Muscle of leg (tissue), 11 donors: ENCODE measurements around the gene PRMT1. TPM values are rescaled to one million over a fixed set of nuclear protein-coding genes. Genes with fewer than 3 reads are reported as not detected.

Source experiments
- DNase-seq: peaks from one replicate; pipeline ENCODE4 v3.0.0; 2013
- H3K27ac ChIP-seq: one replicate; pipeline ENCODE4 v1.5.1; 2013; ENCODE audit warnings: mild to moderate bottlenecking, low read length, control low read depth
- H3K27me3 ChIP-seq: one replicate; pipeline ENCODE4 v1.6.1; 2013; ENCODE audit warnings: low read length; ENCODE audit not compliant: control insufficient read depth, insufficient read depth
- H3K36me3 ChIP-seq: one replicate; pipeline ENCODE4 v1.6.1; 2013; ENCODE audit warnings: low read length; ENCODE audit not compliant: control insufficient read depth, insufficient read depth
- H3K4me1 ChIP-seq: one replicate; pipeline ENCODE4 v1.6.1; 2013; ENCODE audit warnings: low read length; ENCODE audit not compliant: control insufficient read depth, insufficient read depth
- H3K4me3 ChIP-seq: one replicate; pipeline ENCODE4 v1.5.1; 2013; ENCODE audit warnings: low read length, control low read depth
- H3K9me3 ChIP-seq: replicated peaks from 2 replicates; pipeline ENCODE4 v1.6.1; 2013; ENCODE audit warnings: low read depth, low read length; ENCODE audit not compliant: control insufficient read depth
- WGBS: methylation state at CpG from one replicate; pipeline ENCODE4 v1.1.5; 2013; ENCODE audit warnings: missing lambda C conversion rate; ENCODE audit not compliant: insufficient coverage; 5-methylcytosine and 5-hydroxymethylcytosine counted together
- polyA plus RNA-seq, 8 donors: library from polyadenylated mRNA; unstranded; fragments of 120-200 nt; gene quantifications; one replicate each; pipeline versions ENCODE4 v1.2.1 to v1.2.3, GENCODE V29; 2013; ENCODE audit warnings: inconsistent platforms in 1 of 8, low replicate concordance in 1 of 8; ENCODE audit not compliant: insufficient read length in 8 of 8, insufficient read depth in 1 of 8
- total RNA-seq: library from RNA; stranded (reverse); fragments of 120-200 nt; gene quantifications from one replicate; pipeline ENCODE4 v1.2.4, GENCODE V29; 2013

PRMT1 gene
- total and polyA plus RNA-seq, 9 donors = 186 to 229 (median 210) TPM

DNA sequence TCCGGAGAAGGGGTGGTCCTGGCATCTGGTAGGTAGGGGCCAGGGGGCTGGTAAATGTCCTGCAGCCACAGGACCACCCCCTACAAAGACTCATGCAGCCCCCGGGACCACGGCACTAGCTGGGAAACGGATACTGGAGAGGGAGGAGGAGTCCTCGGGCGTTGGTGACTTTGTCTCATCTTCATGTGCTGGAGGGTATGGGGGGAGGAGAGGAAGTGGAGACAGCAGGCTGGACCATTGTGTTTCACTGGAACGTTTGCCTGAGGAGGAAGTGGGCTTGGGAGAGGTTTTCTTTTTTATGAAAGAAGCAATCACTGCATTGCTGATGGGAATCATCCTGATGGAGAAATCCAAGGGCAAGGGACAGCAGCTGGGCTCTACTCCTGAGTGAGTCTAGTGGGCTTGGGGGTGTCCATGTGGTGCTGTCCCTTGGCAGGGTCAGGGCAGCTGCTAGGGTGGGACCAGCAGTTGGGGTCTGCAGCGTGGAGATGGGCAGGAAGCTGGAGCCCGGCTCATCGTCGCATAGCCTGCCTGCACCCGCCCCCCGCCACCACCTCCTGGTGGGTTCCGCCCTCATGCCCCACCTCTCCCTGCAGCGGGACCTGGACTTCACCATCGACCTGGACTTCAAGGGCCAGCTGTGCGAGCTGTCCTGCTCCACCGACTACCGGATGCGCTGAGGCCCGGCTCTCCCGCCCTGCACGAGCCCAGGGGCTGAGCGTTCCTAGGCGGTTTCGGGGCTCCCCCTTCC lies 10.7 kb downstream of the PRMT1 start:
- DNase-seq = peak; percentile 49
- H3K27me3 ChIP-seq = peaks cover 27% of the 10 kb centered on the region
- WGBS = 40% methylated on average over 13 of the region's 26 CpGs
- H3K4me3 ChIP-seq = no peak overlapping the region
- H3K27ac ChIP-seq = peak overlapping the region; percentile 84
- peaks cover 53% of the 10 kb centered on the region for H3K36me3 ChIP-seq
- H3K9me3 ChIP-seq = no peaks in the 10 kb centered on the region
- peaks cover 50% of the 10 kb centered on the region for H3K4me1 ChIP-seq

DNA sequence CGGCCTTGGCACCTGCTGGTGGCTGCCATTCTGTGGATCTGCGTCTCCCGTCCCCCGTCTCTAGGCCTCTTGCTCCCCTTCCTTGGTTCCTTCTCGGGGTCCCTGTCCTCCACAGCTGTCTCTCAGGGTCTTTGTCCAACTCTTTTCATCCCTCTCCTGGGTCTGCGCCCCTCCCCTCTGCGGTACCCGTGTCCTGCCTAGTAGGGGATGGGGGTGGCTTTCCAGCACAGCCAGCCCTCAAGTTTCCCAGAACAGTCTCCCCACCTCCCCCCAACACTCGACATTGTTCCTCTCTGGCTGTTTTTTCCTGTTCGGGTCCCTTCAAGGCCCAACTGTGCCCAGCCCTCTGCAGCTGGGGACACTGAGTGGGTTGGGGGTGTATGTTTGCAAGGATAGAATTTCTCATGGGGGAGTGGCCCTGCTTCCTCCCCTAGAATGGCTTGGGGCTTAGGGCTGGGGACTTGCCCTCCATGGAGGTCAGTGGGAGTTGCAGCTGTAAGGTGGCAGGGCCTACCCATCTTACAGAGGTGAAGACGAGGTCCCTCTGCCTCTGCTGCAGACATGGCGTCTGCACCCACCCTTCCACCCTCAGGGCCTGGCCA lies 11.6 kb downstream of the PRMT1 start:
- peaks cover 50% of the 10 kb centered on the region for H3K4me1 ChIP-seq
- 65% methylated on average over 6 of the region's 12 CpGs for WGBS
- DNase-seq = no peak
- H3K36me3 ChIP-seq = peaks cover 46% of the 10 kb centered on the region
- H3K9me3 ChIP-seq = no peaks in the 10 kb centered on the region
- peaks cover 27% of the 10 kb centered on the region for H3K27me3 ChIP-seq
- H3K27ac ChIP-seq = peak overlapping the region; percentile 84
- H3K4me3 ChIP-seq = no peak overlapping the region

DNA sequence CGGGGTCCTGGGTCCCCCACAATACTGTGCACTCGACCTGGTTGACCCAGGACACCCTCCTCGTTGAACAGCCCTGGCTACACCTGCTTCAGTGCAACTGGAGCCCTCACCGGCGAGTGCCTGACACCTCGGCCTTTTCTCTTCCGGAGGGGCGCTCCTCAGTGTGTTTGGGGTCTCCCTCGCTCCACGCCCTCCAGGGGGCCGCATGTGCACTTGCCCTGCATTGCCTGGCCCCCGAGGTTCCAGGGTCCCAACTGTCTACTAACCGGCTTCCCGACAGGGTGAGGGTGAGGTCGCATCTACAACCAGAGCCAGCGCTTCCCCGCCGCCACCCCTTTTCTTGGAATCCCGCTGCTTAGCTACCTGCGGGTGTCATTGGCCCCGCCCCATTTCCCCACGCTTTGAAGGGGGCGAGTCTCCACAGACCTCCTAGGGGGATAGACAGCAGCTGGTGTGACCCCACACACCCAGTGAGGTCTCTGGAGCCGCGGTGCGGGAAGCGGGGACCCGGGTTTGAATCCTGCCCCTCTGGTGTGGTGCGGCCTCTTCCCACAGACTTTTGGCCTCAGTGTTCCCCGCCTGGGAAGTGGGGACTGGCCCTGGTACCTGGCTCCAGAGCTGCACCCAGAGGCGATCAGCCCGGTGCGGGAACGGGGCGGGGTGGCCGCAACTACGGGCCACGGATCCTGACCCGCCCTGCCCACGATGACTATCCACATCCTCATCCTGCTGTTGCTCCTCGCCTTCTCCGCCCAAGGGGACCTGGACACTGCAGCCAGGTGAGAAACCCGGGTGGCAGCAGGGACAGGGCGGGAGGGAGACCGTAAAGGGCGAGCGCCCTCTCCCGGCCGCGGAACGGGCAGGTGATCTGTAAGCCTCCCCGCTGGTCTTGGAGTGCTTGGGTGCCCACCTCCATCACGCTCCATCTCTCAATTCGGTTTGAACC lies 12.3 kb downstream of the PRMT1 start, which contains the start of gene ADM5:
Gene ADM5 (plus strand): TSS at position 462 of the 946 bp plus-strand sequence. CDS start 244 bp downstream, at position 706.
- no peaks in the 10 kb centered on the region for H3K9me3 ChIP-seq
- 24% methylated on average over 51 of the region's 54 CpGs for WGBS
- H3K4me1 ChIP-seq = peaks cover 50% of the 10 kb centered on the region
- H3K4me3 ChIP-seq = peak within 1 kb of the TSS; percentile 56
- H3K27ac ChIP-seq = peak within 1 kb of the TSS; percentile 84
- H3K36me3 ChIP-seq = peaks cover 38% of the 10 kb centered on the region
- no peak for DNase-seq
- H3K27me3 ChIP-seq = peaks cover 27% of the 10 kb centered on the region

DNA sequence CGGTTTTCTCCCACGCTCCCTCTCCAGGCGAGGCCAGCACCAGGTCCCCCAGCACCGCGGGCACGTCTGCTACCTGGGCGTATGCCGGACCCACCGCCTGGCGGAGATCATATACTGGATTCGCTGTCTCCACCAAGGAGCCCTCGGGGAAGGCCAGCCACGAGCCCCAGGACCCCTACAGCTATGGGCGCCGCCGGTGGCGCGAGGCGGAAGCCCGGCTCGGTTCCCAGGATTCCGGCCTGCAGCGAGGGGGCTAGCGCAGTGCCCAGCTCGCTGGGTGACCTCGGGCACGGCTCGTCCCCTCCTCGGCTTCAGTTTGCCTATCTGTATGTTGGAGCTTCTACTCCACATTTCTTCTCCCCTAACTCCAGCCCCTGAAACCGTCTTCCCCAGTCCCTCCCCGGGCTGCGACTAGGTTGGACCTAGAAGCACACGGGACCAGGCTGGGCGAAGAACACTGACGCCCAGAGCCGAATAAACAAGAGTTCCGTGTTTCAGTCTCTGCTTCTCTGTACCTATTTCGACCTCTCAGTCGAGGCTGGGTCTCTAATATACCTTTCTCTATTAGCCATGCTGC lies 13.1 kb downstream of the PRMT1 start:
- 5% methylated on average over 36 of the region's 39 CpGs for WGBS

DNA sequence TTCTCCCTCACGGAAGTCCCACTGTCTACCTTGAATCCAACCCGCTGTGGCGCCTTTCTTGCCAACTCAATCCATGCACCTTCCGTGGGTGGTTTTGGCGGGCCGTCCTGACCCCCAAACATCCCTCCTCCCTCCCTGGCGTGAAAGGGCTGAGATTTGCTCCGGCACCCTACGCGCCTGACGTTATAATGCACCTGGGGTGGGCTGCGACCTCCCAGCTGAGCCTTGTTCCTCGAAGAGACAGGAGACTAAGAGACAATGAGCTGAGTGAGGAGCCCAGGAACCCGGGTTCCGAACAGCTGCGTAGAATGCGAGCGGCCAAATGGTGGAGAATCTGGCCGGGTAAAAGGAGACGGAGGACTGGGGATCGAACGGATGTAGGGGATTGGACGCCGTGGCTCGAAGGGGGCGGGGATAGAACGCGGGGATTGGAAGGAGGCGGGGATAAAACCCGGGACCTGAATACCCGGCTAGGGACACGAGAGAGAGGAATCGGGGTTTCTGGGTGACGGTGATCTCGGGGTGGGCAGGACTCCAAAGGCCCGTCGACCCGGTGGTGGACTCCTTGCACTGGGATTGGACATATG lies 13.7 kb downstream of the PRMT1 start, which contains the start of gene CPT1C:
Gene CPT1C (plus strand): TSS at position 461 of the 587 bp plus-strand sequence. CDS start 1,137 bp downstream, outside the sequence.
- Histone ChIP-seq H3K9me3 (no peaks in the 10 kb centered on the region), H3K27me3 (peaks cover 27% of the 10 kb centered on the region), H3K4me3 (peak within 1 kb of the TSS; percentile 56), H3K36me3 (peaks cover 26% of the 10 kb centered on the region), H3K27ac (peak within 1 kb of the TSS; percentile 74), H3K4me1 (peaks cover 48% of the 10 kb centered on the region)
- under 1% methylated on average over 33 of the region's 38 CpGs for WGBS
- peak; percentile 90 for DNase-seq

More for the DNA sequence above, 13.1 kb downstream of the PRMT1 start:
- no peaks in the 10 kb centered on the region for H3K9me3 ChIP-seq
- H3K4me1 ChIP-seq = peaks cover 50% of the 10 kb centered on the region
- DNase-seq = no peak
- peak overlapping the region; percentile 56 for H3K4me3 ChIP-seq
- H3K36me3 ChIP-seq = peaks cover 30% of the 10 kb centered on the region
- H3K27me3 ChIP-seq = peaks cover 27% of the 10 kb centered on the region
- H3K27ac ChIP-seq = peak overlapping the region; percentile 74

DNA sequence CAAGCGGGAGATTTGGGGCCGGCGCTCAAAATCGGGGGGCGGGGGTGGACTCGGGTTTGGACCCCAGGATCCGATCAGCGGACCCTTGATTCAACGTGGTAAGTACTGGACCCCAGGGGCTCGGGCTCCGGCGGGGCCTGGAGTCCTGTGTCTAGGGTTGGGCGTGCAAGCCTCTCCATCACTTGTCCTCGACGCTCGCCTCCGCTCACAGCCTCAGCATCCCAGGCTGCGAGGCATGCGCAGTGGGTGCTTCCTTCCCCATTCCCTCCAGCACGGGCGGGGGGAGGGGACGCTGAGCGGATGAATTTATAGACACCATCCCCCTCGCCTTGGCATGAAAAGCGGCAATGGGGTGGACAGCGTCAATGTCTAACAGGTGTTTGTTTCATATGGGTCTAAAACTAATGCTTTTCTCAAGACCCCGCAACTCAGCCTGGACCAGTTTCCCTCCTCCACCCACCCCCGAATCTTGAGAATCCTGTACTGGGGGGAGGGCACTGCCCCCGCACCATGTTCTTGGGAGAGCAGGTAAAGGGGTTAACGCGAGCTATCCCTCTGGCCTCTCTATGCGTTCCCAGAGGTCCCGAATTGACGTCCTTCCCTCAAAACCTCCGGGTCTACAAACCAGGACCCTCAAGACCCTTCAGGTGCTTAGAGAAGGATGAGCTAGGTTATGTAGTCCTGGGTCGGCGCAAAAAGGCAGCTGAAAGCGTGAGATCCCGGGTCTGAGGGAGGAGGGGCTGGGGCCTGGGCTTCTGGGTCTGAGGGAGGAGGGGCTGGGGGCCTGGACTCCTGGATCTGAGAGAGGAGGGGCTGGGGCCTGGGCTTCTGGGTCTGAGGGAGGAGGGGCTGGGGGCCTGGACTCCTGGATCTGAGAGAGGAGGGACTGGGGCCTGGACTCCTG lies 14.4 kb downstream of the PRMT1 start:
- Histone ChIP-seq H3K4me1 (peaks cover 40% of the 10 kb centered on the region), H3K4me3 (peak overlapping the region; percentile 56), H3K27me3 (peaks cover 27% of the 10 kb centered on the region), H3K27ac (peak overlapping the region; percentile 57), H3K36me3 (peaks cover 19% of the 10 kb centered on the region), H3K9me3 (no peaks in the 10 kb centered on the region)
- 2% methylated on average over 14 of the region's 39 CpGs for WGBS
- DNase-seq = peak; percentile 85

DNA sequence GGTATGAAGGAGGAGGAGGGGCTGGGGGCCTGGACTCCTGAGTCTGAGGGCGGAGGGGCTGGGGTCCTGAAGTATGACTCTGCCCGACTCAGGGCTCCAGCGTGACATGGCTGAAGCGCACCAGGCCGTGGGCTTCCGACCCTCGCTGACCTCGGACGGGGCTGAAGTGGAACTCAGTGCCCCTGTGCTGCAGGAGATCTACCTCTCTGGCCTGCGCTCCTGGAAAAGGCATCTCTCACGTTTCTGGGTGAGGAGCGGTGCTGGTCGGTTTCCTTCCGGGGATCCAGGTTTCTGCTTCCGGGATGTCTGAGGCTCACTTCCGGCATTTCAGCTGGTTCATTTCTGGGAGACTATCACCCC lies 15.1 kb downstream of the PRMT1 start:
- no peaks in the 10 kb centered on the region for H3K9me3 ChIP-seq
- no peak overlapping the region for H3K27ac ChIP-seq
- H3K27me3 ChIP-seq = peaks cover 27% of the 10 kb centered on the region
- H3K36me3 ChIP-seq = peaks cover 14% of the 10 kb centered on the region
- 50% methylated on average over 16 of the region's 16 CpGs for WGBS
- DNase-seq = no peak
- peaks cover 36% of the 10 kb centered on the region for H3K4me1 ChIP-seq
- peak overlapping the region; percentile 8 for H3K4me3 ChIP-seq

DNA sequence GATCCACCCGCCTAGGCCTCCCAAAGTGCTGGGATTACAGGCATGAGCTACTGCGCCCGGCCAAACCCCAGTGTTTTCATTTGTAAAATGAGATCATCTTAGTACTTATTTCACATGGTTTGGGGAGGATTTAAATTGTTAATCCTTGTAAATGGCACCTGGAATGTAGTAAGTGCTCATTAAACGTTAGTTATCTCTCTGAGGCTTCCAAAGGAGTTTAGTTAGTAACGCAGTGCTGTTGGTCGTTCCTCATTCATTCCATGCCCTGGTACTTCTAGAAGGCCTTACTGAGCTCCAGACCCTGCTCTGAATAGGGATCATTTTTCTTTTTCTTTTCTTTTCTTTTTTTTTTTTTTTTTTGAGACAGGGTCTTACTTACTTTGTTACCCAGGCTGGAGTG lies 19.0 kb downstream of the PRMT1 start:
- Histone ChIP-seq H3K4me3 (no peak overlapping the region), H3K9me3 (no peaks in the 10 kb centered on the region), H3K27ac (no peak overlapping the region), H3K36me3 (no peaks in the 10 kb centered on the region), H3K27me3 (peaks cover 5% of the 10 kb centered on the region), H3K4me1 (peaks cover 8% of the 10 kb centered on the region)
- no peak for DNase-seq
- no CpG with 5 or more reads among the region's 6 CpGs for WGBS

DNA sequence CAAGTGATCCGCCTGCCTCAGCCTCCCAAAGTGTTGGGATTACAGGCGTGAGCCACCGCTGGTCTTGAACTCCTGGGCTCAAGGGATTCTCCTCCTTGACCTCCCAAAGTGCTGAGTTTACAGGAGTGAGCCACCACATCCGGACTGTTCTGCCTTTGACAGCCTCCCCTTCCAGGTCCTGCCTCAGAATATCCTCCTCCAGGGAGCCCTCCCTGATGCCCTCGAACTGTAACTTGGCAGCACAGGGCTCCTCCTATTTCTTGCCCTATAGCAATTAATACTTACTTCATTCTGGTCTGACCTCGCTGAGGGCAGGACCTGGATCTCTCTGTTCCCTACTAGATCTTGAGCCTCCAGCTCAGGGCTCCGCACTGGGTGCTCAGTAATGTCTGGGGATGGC lies 19.8 kb downstream of the PRMT1 start:
- 93% methylated on average over 5 of the region's 7 CpGs for WGBS
- Histone ChIP-seq H3K4me1 (peaks cover under 1% of the 10 kb centered on the region), H3K4me3 (no peak overlapping the region), H3K27ac (no peak overlapping the region), H3K36me3 (no peaks in the 10 kb centered on the region), H3K27me3 (no peaks in the 10 kb centered on the region), H3K9me3 (no peaks in the 10 kb centered on the region)
- DNase-seq = no peak
